GM19035 (cell line): ENCODE data around the gene KIAA0586.
"Not testable (repeated sequence)": the region's sequence is repeated elsewhere in the genome, so short reads cannot be mapped to it uniquely, and the experiment has no call there.

ENCODE experiments used
- ATAC-seq: cut with Tn5 transposase; IDR thresholded peaks from one replicate; pipeline ENCODE4 v1.9.1; 2021; ENCODE audit not compliant: unreplicated experiment

The KIAA0586 gene

DNA sequence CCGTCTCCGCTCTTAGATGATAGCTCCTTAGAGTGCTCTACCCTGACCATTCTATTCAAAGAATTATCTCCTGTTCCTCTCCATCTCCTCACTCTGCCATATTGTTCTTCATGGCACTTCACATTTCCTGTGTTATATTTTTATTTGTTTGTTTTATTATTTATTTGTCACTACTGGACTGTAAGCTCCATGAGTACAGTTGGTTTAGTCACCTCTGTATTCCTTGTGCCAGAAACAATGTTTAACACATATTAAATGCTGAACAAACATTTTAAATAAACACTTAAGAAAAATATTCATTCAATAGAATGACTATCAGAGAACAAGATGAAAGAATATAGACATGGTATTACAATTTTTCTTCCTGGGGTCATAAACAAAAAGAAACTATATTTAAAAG lies 35.6 kb downstream of the KIAA0586 start:
- ATAC-seq: no peak

- ATAC-seq: no peak
These were observed 37.1 kb downstream of the KIAA0586 start for GRCh38 chr14:58464652-58465051.

- ATAC-seq: no peak
These were observed 37.9 kb downstream of the KIAA0586 start for GRCh38 chr14:58465421-58465820.

GRCh38 chr14:58466459-58466858 lies 38.9 kb downstream of the KIAA0586 start:
- no peak for ATAC-seq

DNA sequence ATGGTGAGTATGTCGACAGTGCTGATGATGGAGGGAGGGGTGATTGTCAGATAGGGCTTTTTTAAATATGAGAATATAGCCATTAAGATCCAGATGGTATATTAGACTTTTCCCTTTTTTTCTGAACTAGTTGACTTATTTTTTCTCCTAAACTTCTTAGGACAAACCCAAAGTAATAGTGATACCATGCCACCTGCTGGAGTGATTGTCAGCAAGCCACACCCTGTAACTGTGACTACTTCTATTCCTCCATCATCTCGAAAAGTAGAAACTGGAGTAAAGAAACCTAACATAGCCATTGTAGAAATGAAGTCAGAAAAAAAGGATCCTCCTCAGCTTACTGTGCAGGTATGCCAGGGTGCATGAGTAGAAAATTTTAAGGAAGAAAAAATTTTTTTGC lies 40.1 kb downstream of the KIAA0586 start:
- no peak for ATAC-seq

- no peak for ATAC-seq
These were observed 41.8 kb downstream of the KIAA0586 start for GRCh38 chr14:58469309-58469708.

GRCh38 chr14:58476320-58476719 lies 48.8 kb downstream of the KIAA0586 start:
- no peak for ATAC-seq

GRCh38 chr14:58477653-58478052 lies 50.1 kb downstream of the KIAA0586 start:
- ATAC-seq: no peak

DNA sequence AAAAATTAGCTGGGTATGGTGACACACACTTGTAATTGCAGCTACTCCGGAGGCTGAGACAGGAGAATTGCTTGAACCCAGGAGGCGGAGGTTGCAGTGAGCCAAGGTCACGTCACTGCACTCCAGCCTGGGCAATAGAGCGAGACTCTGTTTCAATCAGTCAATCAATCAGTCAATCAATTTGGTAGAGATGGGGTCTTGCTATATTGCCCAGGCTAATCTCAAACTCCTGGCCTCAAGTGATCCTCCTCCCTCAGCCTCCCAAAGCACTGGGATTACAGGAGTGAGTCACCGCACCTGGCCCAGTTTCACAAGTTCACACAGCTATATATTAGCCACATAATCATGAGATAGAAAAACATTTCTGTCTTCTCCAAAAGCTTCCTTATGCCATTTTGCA lies 50.8 kb downstream of the KIAA0586 start:
- ATAC-seq: not testable (repeated sequence)

GRCh38 chr14:58479975-58480374 lies 52.5 kb downstream of the KIAA0586 start:
- no peak for ATAC-seq

GRCh38 chr14:58484176-58484575 lies 56.7 kb downstream of the KIAA0586 start:
- ATAC-seq: no peak

DNA sequence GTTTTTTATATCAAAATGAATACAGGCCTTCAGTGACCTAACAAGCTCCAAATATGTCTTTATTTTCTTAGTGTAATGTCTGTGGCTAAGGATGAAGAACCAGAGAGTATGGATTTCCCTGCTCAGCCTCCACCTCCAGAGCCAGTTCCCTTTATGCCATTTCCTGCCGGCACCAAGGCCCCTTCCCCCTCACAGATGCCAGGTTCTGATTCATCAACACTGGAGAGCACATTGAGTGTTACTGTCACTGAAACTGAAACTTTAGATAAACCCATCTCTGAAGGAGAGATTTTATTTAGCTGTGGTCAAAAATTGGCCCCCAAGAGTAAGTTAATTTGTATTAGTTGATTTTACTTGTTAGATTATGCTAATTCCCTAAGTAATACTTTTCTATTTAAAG lies 61.0 kb downstream of the KIAA0586 start:
- no peak for ATAC-seq

GRCh38 chr14:58491593-58491992 lies 64.1 kb downstream of the KIAA0586 start:
- no peak for ATAC-seq

DNA sequence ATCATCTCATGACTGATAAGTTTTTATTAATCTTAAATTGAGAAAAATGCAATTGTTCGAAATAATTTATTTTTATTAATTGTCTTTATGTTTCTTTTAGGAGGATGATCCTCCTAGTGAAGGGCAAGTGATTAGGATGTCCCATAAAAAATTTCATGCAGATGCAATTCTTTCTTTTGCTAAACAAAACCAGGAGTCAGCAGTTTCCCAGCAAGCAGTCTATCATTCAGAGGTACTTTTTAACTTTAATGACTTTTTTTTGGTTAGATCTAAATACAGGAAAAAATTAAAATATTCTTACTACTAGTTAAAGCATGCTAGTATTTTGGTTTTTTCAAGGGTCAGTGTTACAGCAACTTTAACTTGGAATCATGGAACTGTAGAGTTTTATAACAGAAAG lies 64.5 kb downstream of the KIAA0586 start:
- ATAC-seq: no peak

DNA sequence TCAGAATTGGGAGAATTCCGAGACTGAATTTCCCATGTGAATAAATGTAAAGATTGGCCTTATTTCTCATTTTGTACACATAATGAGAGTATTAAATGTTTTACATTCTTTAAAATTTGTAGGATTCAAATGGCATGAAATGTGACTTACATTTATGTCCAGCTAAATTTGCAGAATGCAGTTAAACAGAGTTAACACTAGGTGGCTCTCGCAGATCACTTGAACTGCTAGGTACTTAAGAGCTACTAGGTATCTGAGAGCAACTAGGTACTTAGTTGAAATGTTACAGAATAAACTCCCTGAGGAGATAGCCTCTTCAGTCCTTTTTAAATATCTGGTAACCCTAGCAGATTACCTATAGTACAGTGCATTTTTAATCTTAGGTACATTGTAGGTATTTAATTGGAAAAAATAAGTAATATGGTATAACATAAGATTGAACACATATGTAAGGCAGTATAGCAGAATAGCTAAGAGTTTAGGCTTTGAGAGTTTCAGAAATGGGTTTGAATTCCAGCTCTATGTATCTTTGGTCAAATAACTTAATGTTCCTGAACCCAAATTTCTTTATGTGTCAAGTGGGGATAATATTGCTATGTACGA lies 73.8 kb downstream of the KIAA0586 start:
- ATAC-seq: no peak

GRCh38 chr14:58513272-58513671 lies 85.8 kb downstream of the KIAA0586 start:
- ATAC-seq: no peak

GRCh38 chr14:58517592-58517991 lies 90.1 kb downstream of the KIAA0586 start:
- ATAC-seq: no peak

DNA sequence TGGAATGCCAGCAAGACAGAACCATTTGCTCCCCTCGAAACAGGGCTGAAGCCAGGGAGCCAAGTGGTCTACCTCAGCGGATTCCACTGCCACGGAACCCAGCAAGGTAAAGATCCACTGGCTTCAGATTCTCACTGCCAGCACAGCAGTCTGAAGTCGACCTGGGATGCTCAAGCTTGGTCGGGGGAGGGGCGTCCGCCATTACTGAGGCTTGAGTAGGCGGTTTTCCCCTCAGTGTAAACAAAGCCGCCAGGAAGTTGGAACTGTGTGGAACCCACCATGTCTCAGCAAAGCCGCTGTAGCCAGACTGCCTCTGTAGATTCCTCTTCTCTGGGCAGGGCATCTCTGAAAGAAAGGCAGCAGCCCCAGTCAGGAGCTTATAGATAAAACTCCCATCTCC lies 98.2 kb downstream of the KIAA0586 start:
- not testable (repeated sequence) for ATAC-seq

GRCh38 chr14:58533446-58533845 lies 105.9 kb downstream of the KIAA0586 start:
- no peak for ATAC-seq

DNA sequence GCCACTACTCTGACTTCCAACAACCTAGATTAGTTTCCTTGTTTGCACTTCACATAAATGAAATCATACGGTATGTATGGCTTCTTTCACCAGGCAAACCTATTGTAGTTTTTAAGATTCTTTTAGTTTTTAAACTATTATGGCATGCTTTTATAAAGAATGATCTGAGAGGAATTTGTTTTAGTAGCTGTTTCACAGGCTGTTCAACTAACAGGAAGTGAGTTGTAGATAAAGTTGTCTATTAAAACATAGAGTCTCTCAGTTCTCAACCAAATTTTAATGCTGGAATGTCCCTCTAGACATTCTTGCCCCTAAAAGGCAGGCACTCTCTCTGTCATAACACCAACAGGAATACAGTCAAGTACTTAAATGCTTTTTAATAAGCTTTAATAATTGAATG lies 107.5 kb downstream of the KIAA0586 start:
- no peak for ATAC-seq

DNA sequence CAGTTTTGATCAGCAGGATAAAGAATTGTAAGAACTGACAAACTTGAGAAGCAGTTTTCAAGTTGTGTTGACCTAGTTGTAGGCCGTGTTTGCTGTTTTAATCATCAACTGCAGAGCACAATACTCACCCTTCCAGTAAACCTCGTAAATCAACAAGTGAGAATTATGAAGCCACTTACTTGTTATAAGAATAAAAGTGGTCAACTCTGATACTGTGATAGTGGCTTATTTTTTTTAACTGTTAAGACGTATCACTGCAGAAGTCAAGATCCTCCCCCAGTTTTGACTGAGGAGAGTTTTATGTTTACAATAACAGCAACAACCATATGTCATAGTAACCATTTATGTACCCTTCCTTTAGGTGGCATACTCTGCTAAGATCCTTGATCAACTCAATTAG lies 109.5 kb downstream of the KIAA0586 start:
- no peak for ATAC-seq

DNA sequence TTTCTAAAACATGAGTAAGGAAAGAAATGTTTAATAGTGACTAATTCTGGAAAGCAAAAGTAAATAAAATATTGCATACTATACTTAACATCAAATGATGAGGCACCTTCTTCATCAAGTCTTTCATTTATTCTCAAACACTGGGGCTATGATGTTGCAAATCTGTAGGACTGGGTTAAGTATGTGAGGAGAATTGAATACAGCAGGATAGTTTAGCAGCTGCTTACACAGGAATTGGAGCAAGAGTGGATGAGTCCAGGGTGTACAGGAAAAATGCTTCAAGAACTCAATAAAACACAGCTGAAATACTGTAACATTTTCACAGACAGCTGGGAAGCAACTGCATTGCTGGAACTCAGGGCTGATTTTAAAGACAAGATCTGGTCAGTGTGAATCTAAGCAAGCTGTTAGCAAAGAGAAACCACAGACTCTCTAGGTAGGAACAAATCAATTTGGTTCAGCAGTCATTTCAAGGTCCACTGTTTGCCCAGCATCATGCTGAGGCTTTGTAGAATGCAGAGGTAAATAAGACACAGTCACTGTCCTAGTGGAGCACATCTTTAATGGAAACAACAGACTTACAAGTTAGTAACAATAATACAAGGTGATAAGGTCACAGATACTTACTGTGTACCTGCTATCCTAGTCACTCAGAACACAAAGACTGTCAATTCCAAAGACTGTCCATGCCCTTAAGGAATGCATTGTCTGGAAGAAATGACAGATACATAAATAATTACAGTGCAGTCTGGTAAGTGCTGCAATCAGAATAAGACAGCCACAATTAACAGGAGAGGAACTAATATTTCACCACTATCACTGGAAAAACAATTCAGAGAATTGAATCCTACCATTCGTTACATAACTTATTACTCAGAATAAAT lies 113.5 kb downstream of the KIAA0586 start:
- ATAC-seq: no peak

DNA sequence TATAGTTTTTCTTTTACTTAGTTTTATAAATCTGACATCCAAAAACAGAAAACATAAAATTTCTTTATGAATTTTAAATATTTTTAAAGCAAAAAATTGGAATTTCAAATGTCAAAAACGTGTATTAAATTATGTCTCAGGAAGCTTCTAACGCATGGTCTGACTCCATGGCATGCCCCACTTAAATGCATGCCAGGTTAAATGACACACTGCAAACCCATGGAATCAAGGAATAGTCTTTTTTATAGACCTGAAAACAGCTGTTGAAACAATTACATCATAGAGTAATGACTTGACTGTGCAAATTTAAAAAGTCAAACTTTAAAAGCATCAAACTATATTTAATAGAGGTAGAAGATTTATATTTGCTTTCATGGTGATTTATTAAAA lies 114.1 kb downstream of the KIAA0586 start:
- no peak for ATAC-seq
